Measurements from ENCODE around the gene FBXL15.
"Not testable (repeated sequence)": the region's sequence is repeated elsewhere in the genome, so short reads cannot be mapped to it uniquely, and the experiment has no call there.

FBXL15 gene

GRCh38 chr10:102452672-102453340, 32.2 kb downstream of the FBXL15 start:
- DNase-seq, result peak; percentile 38
- no peaks in the 10 kb centered on the region for H3K4me1 ChIP-seq
- TF ChIP-seq CTCF (IDR thresholded peaks at IDR 0.05; ENCODE audit: low read depth, low read length), result no peak
- no peaks in the 10 kb centered on the region for H3K9me3 ChIP-seq
- no peak overlapping the region for H3K4me3 ChIP-seq (ENCODE audit: low read depth, low read length)
- no peaks in the 10 kb centered on the region for H3K36me3 ChIP-seq
- H3K27me3 ChIP-seq, result no peaks in the 10 kb centered on the region

GRCh38 chr10:102453502-102453901, 32.9 kb downstream of the FBXL15 start:
- no peak for DNase-seq
- no peaks in the 10 kb centered on the region for H3K4me1 ChIP-seq
- H3K9me3 ChIP-seq, result no peaks in the 10 kb centered on the region
- H3K27me3 ChIP-seq, result no peaks in the 10 kb centered on the region
- no peak overlapping the region for H3K4me3 ChIP-seq (ENCODE audit: low read depth, low read length)
- no peak for TF ChIP-seq CTCF (IDR thresholded peaks at IDR 0.05; ENCODE audit: low read depth, low read length)
- no peaks in the 10 kb centered on the region for H3K36me3 ChIP-seq

- H3K4me3 ChIP-seq (ENCODE audit: low read depth, low read length); H3K9me3 ChIP-seq; H3K4me1 ChIP-seq: not testable (repeated sequence)
These were observed 34.2 kb downstream of the FBXL15 start for GRCh38 chr10:102454662-102455487.

DNA sequence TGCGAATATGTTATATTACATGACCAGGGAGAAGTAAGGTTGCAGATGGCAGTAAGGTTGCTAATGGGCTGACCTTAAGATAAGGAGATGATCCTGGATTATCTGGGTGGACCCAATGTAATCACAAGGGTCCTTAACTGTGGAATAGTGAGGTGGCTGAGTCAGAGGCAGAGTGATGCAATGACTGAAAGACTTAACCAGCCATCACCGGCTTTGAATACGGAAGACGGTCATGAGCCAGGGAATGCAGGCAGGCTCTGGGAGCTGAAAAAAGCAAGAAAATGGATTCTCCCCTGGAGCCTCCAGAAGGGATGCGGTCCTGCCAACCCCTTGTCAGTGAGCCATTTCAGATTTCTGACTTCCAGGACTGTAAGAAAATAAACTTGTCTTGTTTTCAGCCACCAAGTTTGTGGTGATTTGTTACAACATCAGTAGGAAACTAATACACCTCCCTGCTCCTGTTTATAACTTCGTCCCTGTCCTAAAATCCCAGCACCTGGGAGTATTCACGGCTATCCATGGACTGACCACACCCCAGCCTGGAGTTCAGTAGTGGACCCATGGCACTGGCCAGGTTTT, 35.3 kb downstream of the FBXL15 start:
- no peak overlapping the region for H3K4me3 ChIP-seq (ENCODE audit: low read depth, low read length)
- no peaks in the 10 kb centered on the region for H3K27me3 ChIP-seq
- H3K9me3 ChIP-seq, result no peaks in the 10 kb centered on the region
- no peaks in the 10 kb centered on the region for H3K36me3 ChIP-seq
- no peak for TF ChIP-seq CTCF (IDR thresholded peaks at IDR 0.05; ENCODE audit: low read depth, low read length)
- no peak for DNase-seq
- H3K4me1 ChIP-seq, result no peaks in the 10 kb centered on the region

More at GRCh38 chr10:102454662-102455487, 34.2 kb downstream of the FBXL15 start:
- H3K27me3 ChIP-seq, H3K36me3 ChIP-seq, DNase-seq: not testable (repeated sequence)

DNA sequence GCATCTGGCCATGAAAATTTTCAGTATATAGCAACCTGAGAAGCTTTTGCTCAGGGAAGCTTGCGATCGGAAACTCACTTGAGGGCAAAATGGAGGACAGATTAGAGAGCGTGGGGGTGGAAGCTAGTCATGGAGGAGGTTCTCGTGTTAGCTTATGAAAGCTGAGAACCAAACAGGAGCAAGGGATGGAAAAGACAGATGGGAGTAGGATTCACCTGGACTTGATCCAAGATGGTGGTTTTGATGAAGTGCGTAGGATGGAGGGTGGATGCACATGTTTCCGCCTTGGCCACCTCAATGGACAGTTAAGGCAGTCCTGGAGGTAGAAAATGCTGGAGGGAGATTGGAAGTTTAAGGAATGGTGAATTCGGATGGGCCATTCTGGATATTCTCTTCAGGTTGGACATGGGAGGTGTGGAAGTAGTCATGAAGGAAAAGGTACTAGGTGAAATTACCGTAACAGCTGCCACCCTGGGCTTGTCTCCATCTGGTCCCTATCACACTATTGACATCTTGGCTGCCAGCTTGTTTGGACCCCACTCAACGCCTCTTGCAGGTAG, 37.0 kb downstream of the FBXL15 start:
- DNase-seq, result no peak
- Histone ChIP-seq H3K36me3 (no peaks in the 10 kb centered on the region), H3K27me3 (no peaks in the 10 kb centered on the region), H3K9me3 (no peaks in the 10 kb centered on the region), H3K4me1 (no peaks in the 10 kb centered on the region; the same call in 1 of the 2 replicates), H3K4me3 (ENCODE audit: low read depth, low read length) (no peak overlapping the region)
- TF ChIP-seq CTCF (IDR thresholded peaks at IDR 0.05; ENCODE audit: low read depth, low read length), result no peak

DNA sequence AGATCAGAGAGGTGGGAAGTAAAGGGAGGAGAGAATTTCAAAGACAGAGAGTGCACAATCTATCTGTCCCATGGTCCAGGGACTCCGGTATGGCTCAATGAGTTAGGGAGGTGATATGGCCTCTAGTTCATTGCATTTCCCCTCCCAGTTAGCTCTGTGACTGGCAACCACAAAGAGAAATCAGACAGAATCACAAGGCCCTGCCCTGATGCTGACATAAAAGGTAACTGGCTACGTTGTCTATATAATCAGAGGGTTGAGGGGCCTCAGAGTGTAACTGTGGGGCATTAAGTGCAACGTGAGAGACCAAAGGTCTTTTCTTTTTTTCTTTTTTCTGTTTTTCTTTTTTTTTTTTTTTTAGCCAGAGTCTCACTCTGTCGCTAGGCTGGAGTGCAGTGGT, 38.0 kb downstream of the FBXL15 start:
- TF ChIP-seq CTCF (IDR thresholded peaks at IDR 0.05; ENCODE audit: low read depth, low read length), result no peak
- Histone ChIP-seq H3K36me3 (no peaks in the 10 kb centered on the region), H3K4me1 (no peaks in the 10 kb centered on the region; the same call in 1 of the 2 replicates), H3K9me3 (no peaks in the 10 kb centered on the region), H3K4me3 (ENCODE audit: low read depth, low read length) (no peak overlapping the region), H3K27me3 (no peaks in the 10 kb centered on the region)
- DNase-seq, result no peak
